ENCODE data around the gene ID3.
"Not testable (repeated sequence)": the region's sequence is repeated elsewhere in the genome, so short reads cannot be mapped to it uniquely, and the experiment has no call there.

GRCh38 chr1:23542940-23543339 is 16.4 kb downstream of the ID3 start:
- not testable (repeated sequence) for TF ChIP-seq CTCF (IDR thresholded peaks at IDR 0.05; ENCODE audit: poor library complexity, severe bottlenecking); EZH2 (IDR thresholded peaks at IDR 0.05; ENCODE audit: borderline replicate concordance, insufficient read depth, low read length, poor library complexity, severe bottlenecking); EP300 (conservative IDR thresholded peaks at IDR 0.05; ENCODE audit: poor library complexity, severe bottlenecking); TAF1 (IDR thresholded peaks at IDR 0.05; ENCODE audit: low read depth); MXI1 (conservative IDR thresholded peaks at IDR 0.05; ENCODE audit: poor library complexity, severe bottlenecking); POLR2AphosphoS5 (IDR thresholded peaks at IDR 0.05); RAD21 (conservative IDR thresholded peaks at IDR 0.05)

All from neural cell (in vitro differentiated cells).